Activated CD8-positive, alpha-beta T cell treated with anti-CD3 and anti-CD28 coated beads, Interleukin-2, amount 10 ng/mL, durations not matched to agents 7 days and 5 days (primary cell): ENCODE data around the gene NACC1. TPM values are rescaled to one million over a fixed set of nuclear protein-coding genes. Genes with fewer than 3 reads are reported as not detected.
A peak's percentile ranks its signal among the peaks of the same experiment; 100 is the strongest.

Experiments used
- ATAC-seq: fragments of 150-1000 bp; cut with Tn5 transposase; one replicate; pipeline ENCODE4 v1.10.0; 2021; ENCODE audit warnings: moderate library complexity
- CTCF ChIA-PET: fragments of 350-600 bp; sonication (Branson Sonifier 250); formaldehyde crosslinking; loops from one replicate; lab custom pipeline; 2021; ENCODE audit warnings: antibody characterized with exemption; lab: Charles Lee
- POLR2A ChIA-PET: fragments of 350-600 bp; sonication (Branson Sonifier 250); formaldehyde crosslinking; loops from one replicate; lab custom pipeline; 2021; ENCODE audit warnings: antibody characterized with exemption; lab: Charles Lee
- DNase-seq: peaks from one replicate; pipeline ENCODE4 v3.0.0-alpha.2; 2020
- H3K27ac Mint-ChIP-seq: one replicate; pipeline ENCODE4 v1.8.0; 2021; ENCODE audit warnings: mild to moderate bottlenecking, mixed read lengths
- H3K27me3 Mint-ChIP-seq: one replicate; pipeline ENCODE4 v1.8.0; 2021; ENCODE audit warnings: low read depth, mixed read lengths
- H3K36me3 Mint-ChIP-seq: one replicate; pipeline ENCODE4 v1.8.0; 2021; ENCODE audit warnings: low read depth, mixed read lengths
- H3K4me1 Mint-ChIP-seq: one replicate; pipeline ENCODE4 v1.8.0; 2021; ENCODE audit warnings: low read depth, mixed read lengths
- H3K4me3 Mint-ChIP-seq: one replicate; pipeline ENCODE4 v1.8.0; 2021; ENCODE audit warnings: mild to moderate bottlenecking, mixed read lengths
- H3K9me3 Mint-ChIP-seq: one replicate; pipeline ENCODE4 v1.8.0; 2022; ENCODE audit warnings: mixed read lengths; ENCODE audit not compliant: insufficient read depth
- total RNA-seq, 2 experiments: library from RNA; stranded (reverse); gene quantifications; one replicate each; pipeline ENCODE4 v1.2.3, GENCODE V29; 2021

Gene NACC1
- total RNA-seq, 2 experiments from 2014 or later = 74.6 to 84.8 TPM

GRCh38 chr19:13101590-13102415 lies 16.3 kb upstream of the NACC1 start:
- H3K27ac Mint-ChIP-seq = no peak overlapping the region
- DNase-seq (no peak), ATAC-seq (no peak)
- peaks cover 18% of the 10 kb centered on the region for H3K27me3 Mint-ChIP-seq
- H3K36me3 Mint-ChIP-seq = peaks cover 9% of the 10 kb centered on the region
- POLR2A ChIA-PET = interaction anchor here (0.8 to 2.0 kb wide), 2 partner anchors 51 to 53 kb away, joined by 4 read pairs; no protein-coding TSS in a partner anchor
- H3K4me1 Mint-ChIP-seq = peaks cover 55% of the 10 kb centered on the region
- no peaks in the 10 kb centered on the region for H3K9me3 Mint-ChIP-seq
- H3K4me3 Mint-ChIP-seq = peak overlapping the region; percentile 45
- CTCF ChIA-PET = interaction anchor here (2.8 kb wide), 1 partner anchor 124 kb away, joined by 7 read pairs; no protein-coding TSS in a partner anchor

GRCh38 chr19:13102416-13102665 lies 15.7 kb upstream of the NACC1 start:
- CTCF ChIA-PET = no interaction called here

GRCh38 chr19:13102666-13103580 lies 15.1 kb upstream of the NACC1 start, which contains the start of gene LYL1:
TSS of gene LYL1 (minus strand) at chr19:13102858. CDS start at chr19:13101171, 1,687 bp downstream.
- Mint-ChIP-seq H3K27me3 (peaks cover 10% of the 10 kb centered on the region), H3K9me3 (no peaks in the 10 kb centered on the region), H3K27ac (no peak within 1 kb of the TSS), H3K36me3 (peaks cover 13% of the 10 kb centered on the region), H3K4me3 (peak within 1 kb of the TSS; percentile 58), H3K4me1 (peaks cover 47% of the 10 kb centered on the region)
- ATAC-seq = peak; percentile 11
- DNase-seq = no peak
- ChIA-PET CTCF (interaction anchor here (1.5 kb wide), 1 partner anchor 218 kb away, joined by 3 read pairs; no protein-coding TSS in a partner anchor), POLR2A (interaction anchor here (2.0 kb wide), 1 partner anchor 52 kb away, joined by 9 read pairs; no protein-coding TSS in a partner anchor)

More at GRCh38 chr19:13102416-13102665, 15.7 kb upstream of the NACC1 start:
- Mint-ChIP-seq H3K9me3 (no peaks in the 10 kb centered on the region), H3K27me3 (peaks cover 13% of the 10 kb centered on the region), H3K27ac (no peak overlapping the region), H3K36me3 (peaks cover 9% of the 10 kb centered on the region), H3K4me3 (peak overlapping the region; percentile 45), H3K4me1 (peaks cover 51% of the 10 kb centered on the region)
- DNase-seq (no peak), ATAC-seq (no peak)
- POLR2A ChIA-PET = interaction anchor here (2.0 kb wide), 1 partner anchor 50 kb away, joined by 4 read pairs; no protein-coding TSS in a partner anchor

GRCh38 chr19:13103581-13104359 lies 14.3 kb upstream of the NACC1 start:
- DNase-seq = no peak
- H3K27ac Mint-ChIP-seq = peak overlapping the region; percentile 86
- peak overlapping the region; percentile 80 for H3K4me3 Mint-ChIP-seq
- peaks cover 3% of the 10 kb centered on the region for H3K27me3 Mint-ChIP-seq
- CTCF ChIA-PET = interaction anchor here (0.7 to 3.1 kb wide), 18 partner anchors 10 to 219 kb away, joined by 3 to 28 read pairs (median 5); partner anchors contain the start of genes IER2, NACC1, STX10 and TRMT1
- H3K36me3 Mint-ChIP-seq = peaks cover 13% of the 10 kb centered on the region
- peaks cover 40% of the 10 kb centered on the region for H3K4me1 Mint-ChIP-seq
- H3K9me3 Mint-ChIP-seq = no peaks in the 10 kb centered on the region
- no peak for ATAC-seq
- POLR2A ChIA-PET = interaction anchor here (0.7 to 2.0 kb wide), 5 partner anchors 8 to 51 kb away, joined by 3 to 13 read pairs (median 4); partner anchors contain the start of gene TRMT1

GRCh38 chr19:13104360-13104847 lies 13.7 kb upstream of the NACC1 start:
- ATAC-seq (peak; percentile 55), DNase-seq (peak; percentile 75)
- Mint-ChIP-seq H3K4me1 (peaks cover 36% of the 10 kb centered on the region), H3K36me3 (peaks cover 13% of the 10 kb centered on the region), H3K27ac (peak overlapping the region; percentile 86), H3K4me3 (peak overlapping the region; percentile 80), H3K9me3 (no peaks in the 10 kb centered on the region), H3K27me3 (no peaks in the 10 kb centered on the region)
- ChIA-PET POLR2A (interaction anchor here (0.5 to 2.9 kb wide), 11 partner anchors 9 to 291 kb away, joined by 3 to 21 read pairs (median 4); partner anchors contain the start of genes FARSA, NACC1, SYCE2 and TRMT1), CTCF (interaction anchor here (0.7 to 3.1 kb wide), 24 partner anchors 10 to 219 kb away, joined by 3 to 28 read pairs (median 4); partner anchors contain the start of genes IER2, NACC1, STX10 and TRMT1)

GRCh38 chr19:13104848-13105711 lies 13.0 kb upstream of the NACC1 start:
- H3K9me3 Mint-ChIP-seq = no peaks in the 10 kb centered on the region
- POLR2A ChIA-PET = interaction anchor here (0.5 to 2.9 kb wide), 11 partner anchors 10 to 292 kb away, joined by 3 to 21 read pairs (median 4); partner anchors contain the start of genes FARSA, NACC1, SYCE2 and TRMT1
- peaks cover 12% of the 10 kb centered on the region for H3K36me3 Mint-ChIP-seq
- peak overlapping the region; percentile 86 for H3K27ac Mint-ChIP-seq
- peak; percentile 67 for DNase-seq
- peaks cover 32% of the 10 kb centered on the region for H3K4me1 Mint-ChIP-seq
- CTCF ChIA-PET = interaction anchor here (1.0 to 3.1 kb wide), 24 partner anchors 11 to 220 kb away, joined by 3 to 28 read pairs (median 4); partner anchors contain the start of genes IER2, NACC1, STX10 and TRMT1
- H3K27me3 Mint-ChIP-seq = no peaks in the 10 kb centered on the region
- peak; percentile 37 for ATAC-seq
- H3K4me3 Mint-ChIP-seq = peak overlapping the region; percentile 80

GRCh38 chr19:13109361-13110098 lies 8.5 kb upstream of the NACC1 start:
- Mint-ChIP-seq H3K4me1 (peaks cover 9% of the 10 kb centered on the region), H3K9me3 (no peaks in the 10 kb centered on the region), H3K27ac (no peak overlapping the region), H3K27me3 (no peaks in the 10 kb centered on the region), H3K4me3 (no peak overlapping the region), H3K36me3 (peaks cover 14% of the 10 kb centered on the region)
- CTCF ChIA-PET = no interaction called here
- POLR2A ChIA-PET = no interaction called here
- DNase-seq = no peak
- ATAC-seq = no peak

GRCh38 chr19:13110099-13110610 lies 7.9 kb upstream of the NACC1 start:
- Mint-ChIP-seq H3K9me3 (no peaks in the 10 kb centered on the region), H3K36me3 (peaks cover 14% of the 10 kb centered on the region), H3K4me1 (peaks cover 13% of the 10 kb centered on the region), H3K27me3 (no peaks in the 10 kb centered on the region), H3K4me3 (no peak overlapping the region), H3K27ac (no peak overlapping the region)
- CTCF ChIA-PET = no interaction called here
- POLR2A ChIA-PET = interaction anchor here (1.3 kb wide), 1 partner anchor 10 kb away, joined by 3 read pairs; no protein-coding TSS in a partner anchor
- ATAC-seq (no peak), DNase-seq (no peak)

GRCh38 chr19:13112555-13112954 lies 5.5 kb upstream of the NACC1 start:
- CTCF ChIA-PET = no interaction called here
- Mint-ChIP-seq H3K9me3 (no peaks in the 10 kb centered on the region), H3K4me3 (no peak overlapping the region), H3K27me3 (no peaks in the 10 kb centered on the region), H3K36me3 (peaks cover 15% of the 10 kb centered on the region), H3K4me1 (peaks cover 21% of the 10 kb centered on the region), H3K27ac (no peak overlapping the region)
- DNase-seq (no peak), ATAC-seq (no peak)
- POLR2A ChIA-PET = no interaction called here
